D721Med (cell line): ENCODE data around the gene SLC10A4.
"Not testable (repeated sequence)": the region's sequence is repeated elsewhere in the genome, so short reads cannot be mapped to it uniquely, and the experiment has no call there.

Source experiments
- DNase-seq: peaks from one replicate; pipeline ENCODE4 v3.0.0; 2011; ENCODE audit warnings: low spot score; ENCODE audit not compliant: insufficient read length
- FAIRE-seq: peaks from 2 replicates; lab custom pipeline; 2011; peaks lifted over from hg19 to GRCh38; lab: Jason Lieb, UNC
- TF ChIP-seq, protein P1 (sequence below): IDR thresholded peaks from 2 replicates; pipeline ENCODE4 v1.5.1; 2012; ENCODE audit warnings: mild to moderate bottlenecking, control low read depth; ENCODE audit not compliant: insufficient read depth; ENCODE audit errors: missing control alignments

The SLC10A4 gene

DNA sequence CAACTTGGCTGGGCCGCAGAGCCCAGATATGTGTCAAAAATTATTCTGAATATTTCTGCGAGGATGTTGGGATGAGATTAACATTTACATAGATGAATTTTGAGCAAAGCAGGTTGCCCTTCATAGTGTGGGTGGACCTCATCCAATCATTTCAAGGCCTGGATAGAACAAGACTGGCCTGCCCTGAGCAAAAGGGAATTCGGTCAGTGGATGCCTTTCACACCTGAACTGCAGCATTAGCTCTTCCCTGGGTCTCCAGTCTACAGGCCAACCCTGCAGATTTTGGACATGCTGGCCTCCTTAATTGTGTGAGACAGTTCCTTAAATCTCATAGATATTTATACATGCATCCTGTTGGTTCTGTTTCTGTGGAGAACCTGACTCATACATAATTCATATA is 32.4 kb upstream of the SLC10A4 start:
- TF ChIP-seq, protein P1, sequence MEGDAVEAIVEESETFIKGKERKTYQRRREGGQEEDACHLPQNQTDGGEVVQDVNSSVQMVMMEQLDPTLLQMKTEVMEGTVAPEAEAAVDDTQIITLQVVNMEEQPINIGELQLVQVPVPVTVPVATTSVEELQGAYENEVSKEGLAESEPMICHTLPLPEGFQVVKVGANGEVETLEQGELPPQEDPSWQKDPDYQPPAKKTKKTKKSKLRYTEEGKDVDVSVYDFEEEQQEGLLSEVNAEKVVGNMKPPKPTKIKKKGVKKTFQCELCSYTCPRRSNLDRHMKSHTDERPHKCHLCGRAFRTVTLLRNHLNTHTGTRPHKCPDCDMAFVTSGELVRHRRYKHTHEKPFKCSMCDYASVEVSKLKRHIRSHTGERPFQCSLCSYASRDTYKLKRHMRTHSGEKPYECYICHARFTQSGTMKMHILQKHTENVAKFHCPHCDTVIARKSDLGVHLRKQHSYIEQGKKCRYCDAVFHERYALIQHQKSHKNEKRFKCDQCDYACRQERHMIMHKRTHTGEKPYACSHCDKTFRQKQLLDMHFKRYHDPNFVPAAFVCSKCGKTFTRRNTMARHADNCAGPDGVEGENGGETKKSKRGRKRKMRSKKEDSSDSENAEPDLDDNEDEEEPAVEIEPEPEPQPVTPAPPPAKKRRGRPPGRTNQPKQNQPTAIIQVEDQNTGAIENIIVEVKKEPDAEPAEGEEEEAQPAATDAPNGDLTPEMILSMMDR, result no peak
- FAIRE-seq (no peak), DNase-seq (no peak)

DNA sequence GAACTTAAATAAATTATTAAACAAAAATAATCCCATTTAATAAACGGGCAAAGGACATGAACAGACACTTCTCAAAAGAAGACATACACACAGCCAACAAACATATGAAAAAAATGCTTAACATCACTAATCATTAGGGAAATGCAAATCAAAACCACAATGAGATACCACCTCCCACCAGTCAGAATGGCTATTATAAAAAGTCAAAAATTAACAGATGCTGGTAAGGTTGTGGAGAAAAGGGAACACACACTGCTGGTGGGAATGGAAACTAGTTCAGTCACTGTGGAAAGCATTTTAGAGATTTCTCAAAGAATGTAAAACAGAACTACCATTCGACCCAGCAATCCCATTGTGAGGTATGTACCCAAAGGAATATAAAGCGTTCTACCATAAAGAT is 31.5 kb upstream of the SLC10A4 start:
- not testable (repeated sequence) for DNase-seq, FAIRE-seq

DNA sequence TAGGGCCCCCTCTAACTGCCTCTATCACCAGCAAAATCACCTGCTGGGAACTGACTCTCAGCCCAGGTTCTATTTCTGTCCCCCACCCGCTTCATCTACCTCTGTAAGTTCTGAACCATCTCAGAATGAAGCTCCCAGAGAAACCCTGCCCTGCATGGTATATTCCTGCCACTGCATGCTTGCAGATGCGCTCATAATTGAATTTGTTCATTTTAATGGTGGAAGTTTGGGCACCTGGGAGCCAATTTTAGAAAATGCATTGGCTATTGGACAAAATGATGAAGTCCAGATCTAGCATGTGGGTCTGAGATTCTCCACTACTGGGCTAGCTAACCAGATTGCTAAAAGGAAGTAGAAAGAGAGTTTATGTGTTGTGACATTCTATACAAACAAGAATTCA is 28.6 kb upstream of the SLC10A4 start:
- no peak for DNase-seq
- FAIRE-seq, result no peak
- TF ChIP-seq, protein P1, result no peak

DNA sequence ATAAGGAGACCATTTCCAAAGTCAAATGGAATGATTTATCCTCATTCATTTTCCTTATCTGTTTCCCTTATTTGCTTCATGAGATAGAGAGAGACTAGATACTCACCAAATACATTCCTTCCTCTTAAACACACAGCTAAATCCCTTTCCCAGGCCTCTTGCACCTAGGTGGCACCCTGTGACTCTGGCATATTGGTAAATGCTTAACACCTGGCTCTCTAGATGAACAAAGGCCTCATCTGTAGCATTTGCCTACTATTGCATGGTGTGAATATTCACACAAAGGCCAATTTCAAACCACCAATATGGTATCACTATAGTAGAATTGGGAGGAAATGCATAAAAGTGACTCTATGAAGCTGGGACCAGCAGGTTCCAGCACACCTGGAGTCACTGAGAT is 22.1 kb upstream of the SLC10A4 start:
- FAIRE-seq (no peak), DNase-seq (no peak)
- TF ChIP-seq, protein P1, result no peak

DNA sequence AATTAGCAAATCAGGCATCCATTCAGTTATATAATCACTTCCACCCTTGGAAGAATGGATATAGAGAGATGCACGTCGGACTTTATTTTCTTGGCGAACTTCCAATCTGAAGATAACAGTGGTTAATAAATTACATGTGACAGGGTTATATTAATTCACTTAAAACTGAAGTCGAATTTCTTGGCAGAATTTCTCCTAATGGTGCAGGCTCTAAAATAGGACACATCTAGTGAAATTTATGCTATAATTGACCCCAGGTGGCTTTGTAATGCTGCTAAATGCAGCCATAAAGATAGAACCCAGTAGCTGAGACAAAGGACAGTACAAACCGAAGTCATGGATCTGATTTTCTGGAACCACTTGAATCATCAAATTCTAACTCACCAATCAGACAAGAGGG is 20.8 kb upstream of the SLC10A4 start:
- FAIRE-seq, result no peak
- no peak for DNase-seq
- TF ChIP-seq, protein P1, result no peak

DNA sequence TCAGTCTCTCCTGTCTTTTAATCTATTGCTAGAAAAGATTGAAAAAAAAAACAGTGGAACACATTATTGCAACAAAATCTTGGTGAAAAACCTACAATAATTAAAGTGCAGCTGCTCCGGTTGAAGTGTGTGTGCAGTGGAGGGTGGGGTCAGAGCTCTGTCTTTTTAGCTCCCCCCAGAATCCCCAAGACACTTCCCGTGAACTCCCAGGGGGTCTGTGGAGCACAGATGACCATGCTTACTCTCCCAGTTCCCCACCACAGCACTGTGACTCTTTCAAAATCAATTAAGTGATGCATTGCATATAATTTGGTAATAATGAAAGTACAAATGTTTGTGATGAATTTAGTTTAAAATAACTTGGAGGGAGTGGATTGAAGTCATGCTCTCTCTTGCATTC is 15.7 kb upstream of the SLC10A4 start:
- no peak for DNase-seq
- no peak for FAIRE-seq

DNA sequence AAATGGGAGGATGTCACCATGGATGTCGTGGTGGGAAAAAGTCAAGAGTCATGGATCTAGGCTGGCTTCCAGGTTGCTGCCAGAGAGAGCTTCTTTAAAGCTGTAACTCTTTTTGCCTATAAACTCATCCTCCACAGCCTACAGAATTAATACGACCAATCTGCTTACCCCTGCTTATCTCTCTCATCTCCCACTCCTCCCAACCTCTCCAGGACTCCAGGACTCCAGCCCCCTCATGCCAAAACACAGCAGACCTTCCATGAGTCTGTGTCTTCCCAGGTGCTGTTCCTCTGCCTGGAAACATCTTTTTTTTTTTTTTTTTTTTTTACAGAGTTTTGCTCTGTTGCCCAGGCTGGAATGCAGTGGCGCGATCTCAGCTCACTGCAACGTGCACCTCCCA is 15.3 kb upstream of the SLC10A4 start:
- TF ChIP-seq, protein P1, result no peak
- no peak for FAIRE-seq

More for the DNA sequence above, 15.7 kb upstream of the SLC10A4 start:
- TF ChIP-seq, protein P1, result no peak

DNA sequence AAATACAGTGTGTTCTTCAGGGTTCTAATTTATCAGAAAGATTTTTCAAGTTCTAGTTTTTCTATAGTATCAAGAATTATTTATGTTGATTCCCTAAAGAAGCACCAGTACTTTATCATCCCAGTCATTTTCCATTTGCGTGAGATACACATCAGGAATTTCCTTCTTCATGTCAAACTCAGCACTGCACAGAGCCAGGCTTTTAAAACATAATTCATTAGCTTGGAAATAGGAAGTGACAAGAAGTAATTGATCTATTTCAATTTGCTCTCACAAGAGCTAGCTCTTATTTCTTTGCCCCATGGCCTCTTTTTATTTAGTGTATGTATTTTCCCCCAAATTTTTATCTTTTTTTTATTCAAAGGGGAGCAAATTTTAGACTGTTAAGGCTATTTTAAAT is 13.0 kb upstream of the SLC10A4 start:
- DNase-seq (no peak), FAIRE-seq (no peak)
- TF ChIP-seq, protein P1, result no peak

More for the DNA sequence above, 15.3 kb upstream of the SLC10A4 start:
- no peak for DNase-seq
